ENCODE data around the gene IFNA7. TPM values are rescaled to one million over a fixed set of nuclear protein-coding genes. Genes with fewer than 3 reads are reported as not detected.
"Not testable (repeated sequence)": the region's sequence is repeated elsewhere in the genome, so short reads cannot be mapped to it uniquely, and the experiment has no call there.

Gene IFNA7
- total RNA-seq, 1 donor: not detected

DNA sequence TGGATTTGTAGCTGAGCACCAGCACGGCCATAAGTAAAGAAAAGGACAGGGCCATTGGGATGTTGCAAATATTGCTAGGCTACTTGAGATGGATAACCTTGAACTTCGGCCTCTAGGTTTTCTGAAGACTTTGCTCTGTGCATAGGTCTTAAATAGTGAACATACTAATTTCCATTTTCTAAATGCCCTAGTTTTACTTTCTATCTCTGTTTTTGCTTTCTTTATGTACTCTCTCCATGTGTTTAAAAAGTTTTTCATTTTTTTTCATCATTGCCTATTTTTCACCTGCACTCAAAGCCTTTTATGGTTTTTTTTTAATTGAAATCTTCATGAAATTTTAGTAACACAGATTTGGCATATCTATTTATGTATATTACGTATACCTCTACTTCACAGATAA is 5.0 kb upstream of the IFNA7 start, which contains the start of gene IFNA10:
Gene IFNA10 (minus strand): TSS at position 101 of the 400 bp plus-strand sequence. CDS start 46 bp downstream, at position 55.
- not testable (repeated sequence) for H3K4me1 ChIP-seq (ENCODE audit: insufficient read depth, low read length); H3K27me3 ChIP-seq (ENCODE audit: insufficient read depth, low read length); H3K4me3 ChIP-seq (ENCODE audit: low read length); H3K9me3 ChIP-seq (ENCODE audit: low read depth, low read length)

DNA sequence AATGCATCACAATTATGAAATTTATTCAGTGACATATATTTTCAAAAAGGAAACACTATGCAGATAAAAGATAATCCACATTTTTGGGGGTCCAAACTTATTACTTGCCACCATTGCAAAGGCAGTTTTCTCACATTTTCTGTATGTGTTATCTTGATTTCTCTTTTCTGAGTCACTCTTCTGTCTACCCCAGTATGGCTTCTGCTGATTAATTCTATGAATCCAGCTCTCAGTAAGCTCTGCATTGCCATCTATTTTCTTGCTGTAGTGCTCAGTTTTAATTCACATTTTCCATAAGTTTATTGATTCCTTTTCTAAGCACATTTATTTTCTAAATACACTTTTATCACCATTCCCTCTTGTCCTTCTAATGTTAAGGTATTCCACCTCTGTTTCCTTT is 3.2 kb upstream of the IFNA7 start:
- Histone ChIP-seq H3K4me1 (ENCODE audit: insufficient read depth, low read length) (no peaks in the 10 kb centered on the region), H3K9me3 (ENCODE audit: low read depth, low read length) (no peaks in the 10 kb centered on the region), H3K4me3 (ENCODE audit: low read length) (no peak overlapping the region), H3K27me3 (ENCODE audit: insufficient read depth, low read length) (no peaks in the 10 kb centered on the region)

DNA sequence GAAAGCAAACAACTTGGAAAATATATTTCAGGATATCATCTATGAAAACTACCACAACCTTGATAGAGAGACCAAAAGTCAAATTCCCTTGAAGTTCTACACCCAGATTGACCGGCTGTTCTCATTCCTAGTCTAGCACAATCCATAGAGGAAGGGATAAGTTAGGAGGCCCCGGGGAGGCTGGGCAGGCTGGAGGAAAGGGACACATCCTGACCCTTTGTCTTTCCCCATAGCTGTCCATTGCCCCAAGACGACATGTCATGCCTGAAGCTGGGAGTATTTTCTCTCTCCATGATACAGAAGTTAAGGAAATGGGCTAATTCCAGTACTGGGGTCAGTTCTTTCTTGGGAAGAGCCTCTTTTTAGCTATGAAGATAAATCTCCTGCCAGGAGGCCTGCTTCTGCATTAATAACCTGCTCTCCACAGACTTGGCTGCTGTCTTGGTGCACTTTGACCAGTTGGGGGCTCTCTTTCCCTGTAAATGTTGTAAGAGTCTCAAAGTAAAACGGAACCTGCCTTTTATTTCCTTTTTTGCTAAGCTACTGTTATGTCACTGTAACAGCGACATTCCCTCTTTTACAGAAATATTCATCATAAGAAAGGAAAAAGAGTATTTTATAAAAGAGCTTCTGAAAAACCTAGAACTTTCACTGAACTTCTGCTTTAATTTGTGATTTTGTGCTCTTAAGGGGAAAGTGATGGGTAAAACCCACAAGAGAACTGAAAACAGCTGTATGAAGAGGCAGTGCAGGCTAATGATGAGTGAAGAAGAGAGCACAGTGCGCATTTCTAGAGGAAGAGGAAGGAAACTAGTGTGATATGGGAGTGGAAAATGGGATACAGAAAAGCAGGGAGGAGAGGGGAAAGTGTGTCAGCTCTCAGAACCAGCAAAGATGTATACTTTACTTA is 6.9 kb downstream of the IFNA7 start:
- not testable (repeated sequence) for H3K27me3 ChIP-seq (ENCODE audit: insufficient read depth, low read length); H3K4me3 ChIP-seq (ENCODE audit: low read length); H3K4me1 ChIP-seq (ENCODE audit: insufficient read depth, low read length); H3K9me3 ChIP-seq (ENCODE audit: low read depth, low read length)

DNA sequence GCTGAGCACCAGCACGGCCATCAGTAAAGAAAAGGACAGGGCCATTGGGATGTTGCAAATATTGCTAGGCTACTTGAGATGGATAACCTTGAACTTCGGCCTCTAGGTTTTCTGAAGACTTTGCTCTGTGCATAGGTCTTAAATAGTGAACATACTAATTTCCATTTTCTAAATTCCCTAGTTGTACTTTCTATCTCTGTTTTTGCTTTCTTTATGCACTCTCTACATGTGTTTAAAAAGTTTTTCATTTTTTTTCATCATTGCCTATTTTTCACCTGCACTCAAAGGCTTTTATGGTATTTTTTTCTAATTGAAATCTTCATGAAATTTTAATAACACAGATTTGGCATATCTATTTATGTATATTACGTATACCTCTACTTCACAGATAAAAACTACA is 14.5 kb downstream of the IFNA7 start, which contains the start of gene IFNA4:
Gene IFNA4 (minus strand): TSS at position 101 of the 400 bp plus-strand sequence. CDS start 56 bp downstream, at position 45.
- not testable (repeated sequence) for H3K4me1 ChIP-seq (ENCODE audit: insufficient read depth, low read length); H3K27me3 ChIP-seq (ENCODE audit: insufficient read depth, low read length); H3K9me3 ChIP-seq (ENCODE audit: low read depth, low read length); H3K4me3 ChIP-seq (ENCODE audit: low read length)

DNA sequence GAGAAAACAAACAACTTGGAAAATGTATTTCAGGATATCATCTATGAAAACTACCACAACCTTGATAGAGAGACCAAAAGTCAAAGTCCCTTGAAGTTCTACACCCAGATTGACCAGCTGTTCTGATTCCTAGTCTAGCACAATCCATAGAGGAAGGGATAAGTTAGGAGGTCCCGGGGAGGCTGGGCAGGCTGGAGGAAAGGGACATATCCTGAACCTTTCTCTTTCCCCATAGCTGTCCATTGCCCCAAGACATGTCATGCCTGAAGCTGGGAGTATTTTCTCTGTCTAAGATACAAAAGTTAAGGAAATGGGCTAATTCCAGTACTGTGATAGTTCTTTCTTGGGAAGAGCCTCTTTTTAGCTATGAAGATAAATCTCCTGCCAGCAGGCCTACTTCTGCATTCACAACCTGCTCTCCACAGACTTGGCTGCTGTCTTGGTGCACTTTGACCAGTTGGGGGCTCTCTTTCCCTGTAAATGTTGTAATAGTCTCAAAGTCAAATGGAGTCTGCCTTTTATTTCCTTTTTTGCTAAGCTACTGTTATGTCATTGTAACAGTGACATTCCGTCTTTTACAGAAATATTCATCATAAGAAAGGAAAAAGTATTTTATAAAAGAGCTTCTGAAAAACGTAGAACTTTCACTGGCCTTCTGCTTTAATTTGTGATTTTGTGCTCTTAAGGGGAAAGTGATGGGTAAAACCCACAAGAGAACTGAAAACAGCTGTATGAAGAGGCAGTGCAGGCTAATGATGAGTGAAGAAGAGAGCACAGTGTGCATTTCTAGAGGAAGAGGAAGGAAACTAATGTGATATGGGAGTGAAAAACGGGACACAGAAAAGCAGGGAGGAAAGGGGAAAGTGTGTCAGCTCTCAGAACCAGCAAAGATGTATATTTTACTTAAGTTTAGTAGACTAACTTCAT is 18.9 kb downstream of the IFNA7 start:
- H3K4me1 ChIP-seq (ENCODE audit: insufficient read depth, low read length); H3K27me3 ChIP-seq (ENCODE audit: insufficient read depth, low read length); H3K4me3 ChIP-seq (ENCODE audit: low read length); H3K9me3 ChIP-seq (ENCODE audit: low read depth, low read length): not testable (repeated sequence)

DNA sequence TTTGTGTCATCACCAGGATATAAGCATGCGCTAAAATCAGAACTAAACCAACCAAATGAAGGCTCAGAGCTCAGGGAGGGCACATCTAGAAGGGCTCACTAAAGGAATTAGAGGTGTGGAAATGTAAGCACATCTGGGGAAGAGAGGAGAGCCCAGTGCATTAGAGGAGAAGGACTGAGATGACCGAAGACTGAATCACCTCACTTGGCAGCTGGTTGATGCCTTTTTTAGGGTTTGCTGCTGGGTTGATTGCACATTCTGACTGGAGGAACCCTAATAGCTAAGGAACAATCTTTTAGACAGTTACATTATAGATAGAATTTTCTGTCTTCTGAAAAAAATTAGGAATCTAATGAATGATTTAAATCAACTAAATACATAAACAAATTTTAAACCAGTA is 27.3 kb downstream of the IFNA7 start:
- Histone ChIP-seq H3K4me3 (ENCODE audit: low read length) (no peak overlapping the region), H3K9me3 (ENCODE audit: low read depth, low read length) (no peaks in the 10 kb centered on the region), H3K4me1 (ENCODE audit: insufficient read depth, low read length) (no peaks in the 10 kb centered on the region), H3K27me3 (ENCODE audit: insufficient read depth, low read length) (no peaks in the 10 kb centered on the region)

DNA sequence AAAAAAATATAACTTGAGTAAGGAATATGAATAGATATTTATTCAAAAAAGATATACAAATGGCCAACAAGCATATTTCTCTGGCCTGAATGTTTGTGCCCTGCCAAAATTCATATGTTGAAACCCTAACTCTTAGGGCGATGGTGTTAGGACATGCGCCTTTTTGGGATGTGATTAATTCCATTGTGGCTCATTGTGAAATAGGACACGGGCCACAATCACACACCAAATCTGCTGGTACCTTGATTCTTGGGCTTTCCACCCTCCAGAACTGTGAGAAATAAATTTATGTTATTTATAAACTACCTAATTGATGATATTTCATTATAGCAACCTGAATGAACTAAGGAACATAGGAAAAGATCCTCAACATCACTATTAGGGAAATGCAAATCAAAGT is 29.8 kb downstream of the IFNA7 start:
- no peaks in the 10 kb centered on the region for H3K27me3 ChIP-seq (ENCODE audit: insufficient read depth, low read length)
- H3K4me3 ChIP-seq (ENCODE audit: low read length): no peak overlapping the region
- no peaks in the 10 kb centered on the region for H3K9me3 ChIP-seq (ENCODE audit: low read depth, low read length)
- no peaks in the 10 kb centered on the region for H3K4me1 ChIP-seq (ENCODE audit: insufficient read depth, low read length)

DNA sequence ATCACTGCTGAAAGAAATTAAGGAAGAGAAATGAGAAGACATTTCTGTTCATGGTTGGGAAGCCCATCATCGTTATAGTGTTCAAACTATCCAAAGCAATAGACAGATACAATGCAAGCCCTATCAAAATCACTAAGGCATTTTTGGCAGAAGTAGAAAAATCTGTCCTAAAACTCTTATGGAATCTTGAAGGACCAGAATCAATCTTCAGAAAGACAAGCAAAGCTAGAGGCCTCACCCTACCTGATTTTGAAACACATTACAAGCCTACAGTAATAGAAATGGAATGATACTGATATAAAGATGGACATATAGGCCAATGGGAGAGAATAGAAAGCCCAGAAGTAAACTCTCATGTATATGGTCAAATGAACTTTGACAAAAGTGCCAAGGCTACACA is 30.7 kb downstream of the IFNA7 start:
- Histone ChIP-seq H3K27me3 (ENCODE audit: insufficient read depth, low read length) (no peaks in the 10 kb centered on the region), H3K9me3 (ENCODE audit: low read depth, low read length) (no peaks in the 10 kb centered on the region), H3K4me1 (ENCODE audit: insufficient read depth, low read length) (no peaks in the 10 kb centered on the region), H3K4me3 (ENCODE audit: low read length) (no peak overlapping the region)

DNA sequence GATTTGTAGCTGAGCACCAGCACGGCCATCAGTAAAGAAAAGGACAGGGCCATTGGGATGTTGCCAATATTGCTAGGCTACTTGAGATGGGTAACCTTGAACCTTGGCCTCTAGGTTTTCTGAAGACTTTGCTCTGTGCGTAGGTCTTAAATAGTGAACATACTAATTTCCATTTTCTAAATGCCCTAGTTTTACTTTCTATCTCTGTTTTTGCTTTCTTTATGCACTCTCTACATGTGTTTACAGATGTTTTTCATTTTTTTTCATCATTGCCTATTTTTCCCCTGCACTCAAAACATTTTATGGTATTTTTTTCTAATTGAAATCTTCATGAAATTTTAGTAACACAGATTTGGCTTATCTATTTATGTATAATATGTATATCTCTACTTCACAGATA is 35.4 kb downstream of the IFNA7 start, which contains the start of gene IFNA21:
Gene IFNA21 (minus strand): TSS at position 101 of the 400 bp plus-strand sequence. CDS start 48 bp downstream, at position 53.
- not testable (repeated sequence) for H3K4me3 ChIP-seq (ENCODE audit: low read length); H3K27me3 ChIP-seq (ENCODE audit: insufficient read depth, low read length); H3K9me3 ChIP-seq (ENCODE audit: low read depth, low read length); H3K4me1 ChIP-seq (ENCODE audit: insufficient read depth, low read length)

DNA sequence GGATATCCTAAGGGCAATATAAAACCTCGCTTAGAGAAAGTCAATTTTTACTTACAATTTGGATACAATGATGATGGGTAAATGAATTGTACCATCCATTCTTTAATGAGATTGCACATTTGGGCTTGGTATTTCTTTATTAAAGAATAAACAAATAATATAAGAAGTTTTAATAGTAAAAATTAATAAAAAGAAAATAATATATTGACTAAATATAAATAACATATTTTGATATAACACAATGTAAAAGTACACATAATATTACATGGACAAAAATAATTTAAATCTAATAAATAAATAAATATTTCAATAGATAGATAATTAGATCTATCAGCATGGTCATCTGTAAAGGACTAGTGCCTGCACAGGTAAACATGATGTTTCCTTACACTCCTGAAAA is 36.5 kb downstream of the IFNA7 start:
- no peaks in the 10 kb centered on the region for H3K27me3 ChIP-seq (ENCODE audit: insufficient read depth, low read length)
- H3K9me3 ChIP-seq (ENCODE audit: low read depth, low read length): no peaks in the 10 kb centered on the region
- H3K4me3 ChIP-seq (ENCODE audit: low read length): no peak overlapping the region
- peaks cover 4% of the 10 kb centered on the region for H3K4me1 ChIP-seq (ENCODE audit: insufficient read depth, low read length)

DNA sequence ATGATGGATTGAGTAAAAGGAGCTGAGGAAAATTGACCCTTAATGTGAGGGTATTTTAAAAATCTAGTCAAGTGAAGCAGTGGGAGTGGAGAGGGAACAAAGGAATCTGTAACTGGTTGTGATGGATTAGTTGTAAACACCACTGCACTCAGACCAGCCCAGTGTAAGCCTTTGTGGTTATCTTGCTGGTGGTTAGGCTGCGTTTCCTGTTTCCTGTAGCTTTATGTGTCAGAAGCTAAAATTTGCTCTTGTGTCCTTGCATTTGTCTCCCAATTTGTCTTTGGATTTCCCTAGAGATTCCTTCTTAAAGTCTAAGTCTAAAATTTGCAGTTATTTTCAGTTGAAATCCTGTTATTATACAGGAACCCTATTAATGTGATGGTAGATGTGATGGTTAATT is 41.8 kb downstream of the IFNA7 start:
- H3K4me1 ChIP-seq (ENCODE audit: insufficient read depth, low read length): peaks cover 10% of the 10 kb centered on the region
- H3K9me3 ChIP-seq (ENCODE audit: low read depth, low read length): peaks cover 9% of the 10 kb centered on the region
- H3K27me3 ChIP-seq (ENCODE audit: insufficient read depth, low read length): no peaks in the 10 kb centered on the region
- H3K4me3 ChIP-seq (ENCODE audit: low read length): no peak overlapping the region

DNA sequence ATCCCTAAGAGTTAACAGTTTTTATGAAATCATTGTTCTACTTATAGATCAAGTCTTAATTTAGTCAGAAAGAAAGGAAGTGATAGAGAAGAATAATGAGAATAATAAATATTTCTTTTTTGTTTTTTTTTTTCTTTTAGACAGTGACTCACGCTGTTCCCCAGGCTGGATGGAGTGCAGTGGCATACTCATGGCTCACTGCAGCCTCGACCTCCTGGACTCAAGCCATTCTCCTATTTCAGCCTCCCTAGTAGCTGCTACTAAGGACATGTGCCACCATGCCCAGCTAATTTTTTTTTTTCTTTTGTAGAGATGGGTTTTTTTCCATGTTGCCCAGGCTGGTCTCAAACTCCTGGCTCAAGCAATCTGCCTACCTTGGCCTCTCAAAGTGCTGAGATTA is 46.5 kb downstream of the IFNA7 start:
- Histone ChIP-seq H3K4me3 (ENCODE audit: low read length) (no peak overlapping the region), H3K27me3 (ENCODE audit: insufficient read depth, low read length) (no peaks in the 10 kb centered on the region), H3K9me3 (ENCODE audit: low read depth, low read length) (peaks cover 9% of the 10 kb centered on the region), H3K4me1 (ENCODE audit: insufficient read depth, low read length) (peaks cover 20% of the 10 kb centered on the region)

DNA sequence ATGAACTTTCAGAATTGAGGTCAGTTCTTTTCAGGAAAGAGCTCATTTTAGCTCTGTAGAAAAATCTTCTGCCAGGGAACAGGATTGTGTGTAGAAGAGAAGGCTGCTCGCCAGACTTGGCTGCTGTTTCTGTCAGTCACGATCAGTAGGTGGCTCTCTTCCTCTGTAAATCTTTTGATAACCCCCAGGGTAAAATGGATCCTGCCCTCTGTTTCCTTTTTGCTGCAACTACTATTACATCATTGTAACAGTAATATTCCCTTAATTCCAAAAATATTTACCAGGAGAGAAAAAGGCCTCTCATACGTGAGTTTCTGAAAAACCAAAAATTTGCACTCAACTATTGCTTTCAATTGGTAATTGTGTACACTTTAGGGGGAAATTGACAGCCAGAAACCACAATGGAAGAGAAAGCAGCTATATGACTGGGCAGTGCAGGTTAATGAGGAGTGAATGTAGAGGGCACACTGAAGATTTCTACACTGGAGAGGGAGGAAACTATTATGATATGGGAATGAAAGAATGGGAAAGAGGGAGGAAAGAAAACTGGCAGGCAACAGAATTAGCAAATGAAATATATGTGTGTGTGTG is 47.9 kb downstream of the IFNA7 start:
- no peak overlapping the region for H3K4me3 ChIP-seq (ENCODE audit: low read length)
- H3K27me3 ChIP-seq (ENCODE audit: insufficient read depth, low read length): no peaks in the 10 kb centered on the region
- peaks cover 14% of the 10 kb centered on the region for H3K4me1 ChIP-seq (ENCODE audit: insufficient read depth, low read length)
- H3K9me3 ChIP-seq (ENCODE audit: low read depth, low read length): peaks cover 9% of the 10 kb centered on the region

DNA sequence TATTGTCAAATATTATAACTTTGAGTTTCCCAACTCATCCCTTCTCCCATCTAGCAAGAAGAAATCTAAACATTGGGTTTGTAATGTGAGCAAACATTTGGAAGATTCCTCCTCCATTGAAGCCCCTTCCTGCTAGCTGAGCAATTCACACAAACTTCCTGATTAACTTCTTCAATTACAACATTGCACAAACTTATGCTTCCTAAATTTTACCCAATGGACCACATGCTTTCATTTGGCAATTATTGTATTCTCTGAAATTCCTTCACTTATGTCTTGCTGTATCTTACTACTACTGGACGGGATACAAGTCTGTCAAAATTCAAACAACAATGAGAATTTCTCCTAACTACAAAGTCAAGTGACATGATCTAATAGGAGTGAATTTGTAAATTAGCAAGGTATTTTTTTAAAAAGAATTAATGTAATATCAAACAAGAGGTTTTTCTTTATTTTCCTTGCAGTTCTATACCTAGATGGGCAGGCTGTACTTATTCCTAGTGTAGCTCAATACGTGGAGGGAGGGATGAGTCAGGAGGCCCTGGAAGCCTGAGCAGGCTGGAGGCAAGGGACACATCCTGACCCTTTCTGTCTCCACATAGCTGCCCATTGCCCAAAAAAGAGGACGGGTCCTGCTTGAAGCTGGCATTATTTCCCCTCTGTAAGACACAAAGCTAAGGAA is 48.5 kb downstream of the IFNA7 start:
- Histone ChIP-seq H3K4me3 (ENCODE audit: low read length) (no peak overlapping the region), H3K4me1 (ENCODE audit: insufficient read depth, low read length) (peaks cover 14% of the 10 kb centered on the region), H3K27me3 (ENCODE audit: insufficient read depth, low read length) (no peaks in the 10 kb centered on the region), H3K9me3 (ENCODE audit: low read depth, low read length) (peaks cover 12% of the 10 kb centered on the region)
